Fibroblast of pulmonary artery (primary cell): Measurements from ENCODE around the gene RNF224.
A peak's percentile ranks its signal among the peaks of the same experiment; 100 is the strongest.

Experiments used
- DNase-seq: peaks from one replicate; pipeline ENCODE4 v3.0.0-alpha.2; 2010; ENCODE audit warnings: low read depth
- H3K4me3 ChIP-seq: replicated peaks from 2 replicates; pipeline ENCODE4 v1.5.1; 2011; ENCODE audit warnings: low read depth, mild to moderate bottlenecking, control low read depth, low read length, moderate library complexity
- TF ChIP-seq, protein P1 (sequence below): IDR thresholded peaks from 2 replicates; pipeline ENCODE4 v1.5.1; 2011; ENCODE audit warnings: mild to moderate bottlenecking, control low read depth, low read length, inconsistent platforms; ENCODE audit errors: missing control alignments

Gene RNF224

DNA sequence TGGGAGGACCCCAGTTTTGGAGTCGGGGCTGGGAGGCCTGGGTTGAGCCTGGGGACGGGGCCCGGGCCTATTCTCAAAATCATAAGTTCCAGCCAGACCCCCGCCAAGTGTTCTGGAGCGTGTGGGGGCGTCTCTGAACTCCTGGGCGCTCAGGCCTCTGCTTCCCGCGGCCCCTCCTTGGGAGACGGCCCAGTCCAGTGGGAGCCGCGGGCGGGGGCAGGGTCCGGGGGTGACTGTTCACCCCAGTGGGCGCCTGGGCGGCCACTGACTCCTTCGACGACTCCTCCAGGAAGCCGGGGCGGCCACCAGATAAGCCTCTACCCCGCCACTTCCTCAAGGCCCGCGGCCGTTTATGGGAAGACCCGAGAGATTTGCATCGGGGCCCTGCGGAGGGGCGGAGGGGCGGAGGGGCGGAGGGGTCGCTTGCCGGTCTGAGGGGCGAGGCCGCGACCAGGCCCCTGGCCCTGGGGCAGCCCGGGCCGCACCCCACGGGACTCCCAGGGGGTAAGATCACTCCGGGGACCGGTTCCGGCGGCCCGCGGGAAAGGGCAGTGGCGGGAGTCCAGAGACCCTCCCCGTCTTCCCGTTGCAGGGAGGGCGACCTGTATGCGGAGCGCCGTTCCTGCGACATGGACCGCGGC is 50.9 kb downstream of the RNF224 start:
- H3K4me3 ChIP-seq: peak overlapping the region; percentile 72
- TF ChIP-seq, protein P1, sequence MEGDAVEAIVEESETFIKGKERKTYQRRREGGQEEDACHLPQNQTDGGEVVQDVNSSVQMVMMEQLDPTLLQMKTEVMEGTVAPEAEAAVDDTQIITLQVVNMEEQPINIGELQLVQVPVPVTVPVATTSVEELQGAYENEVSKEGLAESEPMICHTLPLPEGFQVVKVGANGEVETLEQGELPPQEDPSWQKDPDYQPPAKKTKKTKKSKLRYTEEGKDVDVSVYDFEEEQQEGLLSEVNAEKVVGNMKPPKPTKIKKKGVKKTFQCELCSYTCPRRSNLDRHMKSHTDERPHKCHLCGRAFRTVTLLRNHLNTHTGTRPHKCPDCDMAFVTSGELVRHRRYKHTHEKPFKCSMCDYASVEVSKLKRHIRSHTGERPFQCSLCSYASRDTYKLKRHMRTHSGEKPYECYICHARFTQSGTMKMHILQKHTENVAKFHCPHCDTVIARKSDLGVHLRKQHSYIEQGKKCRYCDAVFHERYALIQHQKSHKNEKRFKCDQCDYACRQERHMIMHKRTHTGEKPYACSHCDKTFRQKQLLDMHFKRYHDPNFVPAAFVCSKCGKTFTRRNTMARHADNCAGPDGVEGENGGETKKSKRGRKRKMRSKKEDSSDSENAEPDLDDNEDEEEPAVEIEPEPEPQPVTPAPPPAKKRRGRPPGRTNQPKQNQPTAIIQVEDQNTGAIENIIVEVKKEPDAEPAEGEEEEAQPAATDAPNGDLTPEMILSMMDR: no peak
- DNase-seq: peak; percentile 35
